ENCODE data around the gene ECE2. TPM values are rescaled to one million over a fixed set of nuclear protein-coding genes. Genes with fewer than 3 reads are reported as not detected.
A peak's percentile ranks its signal among the peaks of the same experiment; 100 is the strongest.

ECE2 gene
- total RNA-seq, 1 experiment from 2014 or later = not detected

GRCh38 chr3:184325715-184326369 is 50.0 kb downstream of the ECE2 start:
- peaks cover 100% of the 10 kb centered on the region for H3K36me3 Mint-ChIP-seq (ENCODE audit: insufficient read depth, unreplicated experiment)
- no TSS peak for BruUV-seq (replicated peaks)
- ChIA-PET POLR2A (interaction anchor here (0.6 kb wide), 1 partner anchor 10 kb away, joined by 3 read pairs; no protein-coding TSS in a partner anchor), CTCF (interaction anchor here (0.6 to 1.2 kb wide), 3 partner anchors 22 to 162 kb away, joined by 3 to 4 read pairs (median 3); no protein-coding TSS in a partner anchor)
- no peak overlapping the region for H3K4me3 Mint-ChIP-seq (ENCODE audit: unreplicated experiment)
- no peaks in the 10 kb centered on the region for H3K9me3 Mint-ChIP-seq (ENCODE audit: unreplicated experiment)
- H3K27ac Mint-ChIP-seq (ENCODE audit: low read depth, unreplicated experiment) = no peak overlapping the region
- no peak for DNase-seq (ENCODE audit: unreplicated experiment)
- H3K27me3 Mint-ChIP-seq (ENCODE audit: insufficient read depth, unreplicated experiment) = no peaks in the 10 kb centered on the region
- peaks cover 25% of the 10 kb centered on the region for H3K4me1 Mint-ChIP-seq (ENCODE audit: insufficient read depth, unreplicated experiment)
- TF ChIP-seq CTCF (IDR thresholded peaks at IDR 0.05; ENCODE audit: unreplicated experiment) = no peak
- intact Hi-C loops (cut with micrococcal nuclease) = no loop called here

GRCh38 chr3:184327171-184327570 is 51.3 kb downstream of the ECE2 start:
- Mint-ChIP-seq H3K36me3 (ENCODE audit: insufficient read depth, unreplicated experiment) (peaks cover 100% of the 10 kb centered on the region), H3K4me1 (ENCODE audit: insufficient read depth, unreplicated experiment) (peaks cover 35% of the 10 kb centered on the region), H3K27ac (ENCODE audit: low read depth, unreplicated experiment) (no peak overlapping the region), H3K9me3 (ENCODE audit: unreplicated experiment) (no peaks in the 10 kb centered on the region), H3K4me3 (ENCODE audit: unreplicated experiment) (no peak overlapping the region), H3K27me3 (ENCODE audit: insufficient read depth, unreplicated experiment) (no peaks in the 10 kb centered on the region)
- BruUV-seq (replicated peaks) = TSS peak; percentile 4
- POLR2A ChIA-PET = interaction anchor here (1.0 kb wide), 1 partner anchor 11 kb away, joined by 3 read pairs; no protein-coding TSS in a partner anchor
- no peak for DNase-seq (ENCODE audit: unreplicated experiment)
- CTCF ChIA-PET = interaction anchor here (1.2 kb wide), 1 partner anchor 23 kb away, joined by 4 read pairs; no protein-coding TSS in a partner anchor
- intact Hi-C loops (cut with micrococcal nuclease) = no loop called here
- TF ChIP-seq CTCF (IDR thresholded peaks at IDR 0.05; ENCODE audit: unreplicated experiment) = no peak

GRCh38 chr3:184328516-184328915 is 52.7 kb downstream of the ECE2 start:
- no peaks in the 10 kb centered on the region for H3K9me3 Mint-ChIP-seq (ENCODE audit: unreplicated experiment)
- BruUV-seq (replicated peaks) = no TSS peak
- CTCF ChIA-PET = no interaction called here
- POLR2A ChIA-PET = no interaction called here
- no peak overlapping the region for H3K4me3 Mint-ChIP-seq (ENCODE audit: unreplicated experiment)
- H3K36me3 Mint-ChIP-seq (ENCODE audit: insufficient read depth, unreplicated experiment) = peaks cover 100% of the 10 kb centered on the region
- peaks cover 48% of the 10 kb centered on the region for H3K4me1 Mint-ChIP-seq (ENCODE audit: insufficient read depth, unreplicated experiment)
- H3K27ac Mint-ChIP-seq (ENCODE audit: low read depth, unreplicated experiment) = peak overlapping the region; percentile 57
- no peaks in the 10 kb centered on the region for H3K27me3 Mint-ChIP-seq (ENCODE audit: insufficient read depth, unreplicated experiment)
- no peak for DNase-seq (ENCODE audit: unreplicated experiment)
- intact Hi-C loops (cut with micrococcal nuclease) = no loop called here
- no peak for TF ChIP-seq CTCF (IDR thresholded peaks at IDR 0.05; ENCODE audit: unreplicated experiment)

GRCh38 chr3:184332370-184333090 is 56.7 kb downstream of the ECE2 start:
- no peaks in the 10 kb centered on the region for H3K9me3 Mint-ChIP-seq (ENCODE audit: unreplicated experiment)
- H3K4me3 Mint-ChIP-seq (ENCODE audit: unreplicated experiment) = peak overlapping the region; percentile 41
- H3K4me1 Mint-ChIP-seq (ENCODE audit: insufficient read depth, unreplicated experiment) = peaks cover 64% of the 10 kb centered on the region
- no peaks in the 10 kb centered on the region for H3K27me3 Mint-ChIP-seq (ENCODE audit: insufficient read depth, unreplicated experiment)
- TF ChIP-seq CTCF (IDR thresholded peaks at IDR 0.05; ENCODE audit: unreplicated experiment) = no peak
- DNase-seq (ENCODE audit: unreplicated experiment) = peak; percentile 83
- H3K36me3 Mint-ChIP-seq (ENCODE audit: insufficient read depth, unreplicated experiment) = peaks cover 82% of the 10 kb centered on the region
- intact Hi-C loops (cut with micrococcal nuclease) = no loop called here
- BruUV-seq (replicated peaks) = no TSS peak
- CTCF ChIA-PET = interaction anchor here (0.6 kb wide), 1 partner anchor 95 kb away, joined by 3 read pairs; no protein-coding TSS in a partner anchor
- POLR2A ChIA-PET = no interaction called here
- H3K27ac Mint-ChIP-seq (ENCODE audit: low read depth, unreplicated experiment) = peak overlapping the region; percentile 89
